Right lobe of liver (tissue), 4 donors: ENCODE measurements around the gene RPS6KA4.

Experiments used
- POLR2A ChIP-seq: fragments of 450-650 bp; IDR thresholded peaks from one replicate; pipeline ENCODE4 v1.6.1; 2017; ENCODE audit warnings: antibody characterized with exemption, mild to moderate bottlenecking
- TF ChIP-seq, protein P1 (sequence below), 4 donors: fragments of 200-600 bp in 3 of 4; fragments of 450-650 bp in 1 of 4; IDR thresholded peaks; one replicate each; pipeline versions ENCODE4 v1.5.1 to v1.8.0; 2016 to 2022; ENCODE audit warnings: antibody characterized with exemption in 4 of 4, mild to moderate bottlenecking in 2 of 4
- donor health status: DM: no; HTN: no; CAD: no.
- donor health status: DM: no; HTN: no; CAD: no.
- donor health status: DM: no; HTN: yes; CAD: no.

DNA sequence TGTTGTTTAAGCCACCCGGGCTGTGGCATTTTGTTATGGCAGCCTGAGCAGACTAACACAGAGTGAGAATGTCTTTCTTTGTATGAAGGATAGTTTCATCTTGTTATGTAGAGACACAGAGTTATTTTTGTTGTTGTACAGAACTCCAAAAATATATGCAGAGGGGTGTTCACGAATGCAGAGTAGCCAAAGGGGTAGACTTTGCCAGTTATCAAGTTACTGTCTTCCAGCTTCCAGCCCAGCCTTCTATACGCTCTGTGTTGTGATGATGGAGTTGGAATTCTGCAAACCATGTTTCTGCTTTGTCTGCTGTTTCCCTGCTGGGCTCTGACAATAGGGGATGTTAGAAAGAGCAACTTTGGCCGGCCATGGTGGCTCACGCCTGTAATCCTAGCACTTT lies 44.1 kb downstream of the RPS6KA4 start:
- TF ChIP-seq, protein P1, sequence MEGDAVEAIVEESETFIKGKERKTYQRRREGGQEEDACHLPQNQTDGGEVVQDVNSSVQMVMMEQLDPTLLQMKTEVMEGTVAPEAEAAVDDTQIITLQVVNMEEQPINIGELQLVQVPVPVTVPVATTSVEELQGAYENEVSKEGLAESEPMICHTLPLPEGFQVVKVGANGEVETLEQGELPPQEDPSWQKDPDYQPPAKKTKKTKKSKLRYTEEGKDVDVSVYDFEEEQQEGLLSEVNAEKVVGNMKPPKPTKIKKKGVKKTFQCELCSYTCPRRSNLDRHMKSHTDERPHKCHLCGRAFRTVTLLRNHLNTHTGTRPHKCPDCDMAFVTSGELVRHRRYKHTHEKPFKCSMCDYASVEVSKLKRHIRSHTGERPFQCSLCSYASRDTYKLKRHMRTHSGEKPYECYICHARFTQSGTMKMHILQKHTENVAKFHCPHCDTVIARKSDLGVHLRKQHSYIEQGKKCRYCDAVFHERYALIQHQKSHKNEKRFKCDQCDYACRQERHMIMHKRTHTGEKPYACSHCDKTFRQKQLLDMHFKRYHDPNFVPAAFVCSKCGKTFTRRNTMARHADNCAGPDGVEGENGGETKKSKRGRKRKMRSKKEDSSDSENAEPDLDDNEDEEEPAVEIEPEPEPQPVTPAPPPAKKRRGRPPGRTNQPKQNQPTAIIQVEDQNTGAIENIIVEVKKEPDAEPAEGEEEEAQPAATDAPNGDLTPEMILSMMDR (IDR thresholded peaks at IDR 0.05) = no peak
- TF ChIP-seq POLR2A = no peak
